MG63 (cell line): Measurements from ENCODE around the gene TXNRD2. TPM values are rescaled to one million over a fixed set of nuclear protein-coding genes. Genes with fewer than 3 reads are reported as not detected.

Source experiments
- DNase-seq: peaks from one replicate; pipeline ENCODE4 v3.0.0-alpha.2; 2020
- H3K27me3 ChIP-seq: fragments of 250-450 bp; sonication (Bioruptor Pico); 2 replicates; pipeline ENCODE4 v1.5.1; 2020; ENCODE audit warnings: mild to moderate bottlenecking, moderate library complexity
- H3K36me3 ChIP-seq: fragments of 250-450 bp; sonication (Bioruptor Pico); 2 replicates; pipeline ENCODE4 v1.5.1; 2020; ENCODE audit warnings: mild to moderate bottlenecking, moderate library complexity
- H3K4me3 ChIP-seq: fragments of 250-450 bp; sonication (Bioruptor Pico); 2 replicates; pipeline ENCODE4 v1.5.1; 2020; ENCODE audit warnings: mild to moderate bottlenecking, moderate library complexity
- H3K9me3 ChIP-seq: fragments of 250-450 bp; sonication (Bioruptor Pico); 2 replicates; pipeline ENCODE4 v1.5.1; 2020; ENCODE audit warnings: mild to moderate bottlenecking, moderate library complexity
- total RNA-seq: library from RNA; depleted of rRNA; stranded (reverse); fragments of >200 nt; shearing (Covaris generic); gene quantifications from 2 replicates; pipeline ENCODE4 v1.2.3, GENCODE V29; 2014; ENCODE audit warnings: low replicate concordance

Gene TXNRD2
- total RNA-seq, 1 experiment from 2014 or later, result 61.8 TPM

- Histone ChIP-seq H3K36me3 (peaks cover 6% of the 10 kb centered on the region), H3K4me3 (no peak overlapping the region), H3K27me3 (no peaks in the 10 kb centered on the region), H3K9me3 (no peaks in the 10 kb centered on the region)
- no peak for DNase-seq
Observed at GRCh38 chr22:19871845-19872778, 69.5 kb downstream of the TXNRD2 start.

DNA sequence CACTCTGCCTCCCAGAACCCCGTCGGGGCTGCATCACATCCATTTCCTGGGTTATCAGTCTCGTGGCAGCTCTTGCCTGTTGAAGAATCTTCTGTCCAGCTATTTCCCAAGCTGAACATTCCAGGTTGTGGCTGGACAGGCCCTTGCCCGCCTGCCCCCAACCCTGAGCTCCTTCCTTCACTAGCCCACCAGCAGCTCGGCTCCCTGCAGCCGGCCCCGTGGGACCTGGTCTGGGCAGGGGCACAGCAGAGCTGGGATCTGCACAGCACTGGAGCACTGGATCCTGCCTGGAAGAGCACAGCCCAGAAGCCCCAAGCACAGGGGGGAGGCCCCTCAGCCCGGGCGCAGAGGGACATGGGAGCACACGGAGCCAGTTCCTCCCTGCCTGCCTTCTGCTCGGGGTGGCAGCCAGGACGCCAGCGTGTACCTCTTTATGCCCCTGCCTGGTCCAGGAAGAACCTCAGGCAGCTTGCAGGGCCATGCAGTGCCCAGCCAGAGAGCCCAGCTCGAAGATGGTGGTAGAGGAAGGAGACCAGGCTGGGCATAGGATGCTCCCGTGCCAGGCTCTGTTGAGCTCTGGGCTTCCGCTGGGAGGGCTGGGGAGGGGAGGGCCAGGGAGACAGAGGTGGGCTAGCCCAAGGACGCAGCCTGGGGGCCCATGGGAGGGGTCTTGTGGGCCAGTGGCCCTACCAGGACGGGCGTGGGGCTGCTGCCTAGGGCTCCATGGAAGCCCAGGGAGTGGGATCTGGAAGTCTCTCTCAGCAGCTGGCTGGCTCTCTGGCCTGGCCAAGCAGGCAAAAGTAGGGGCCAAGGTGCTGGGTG lies 70.4 kb downstream of the TXNRD2 start:
- no peak overlapping the region for H3K4me3 ChIP-seq
- H3K27me3 ChIP-seq, result no peaks in the 10 kb centered on the region
- DNase-seq, result no peak
- no peaks in the 10 kb centered on the region for H3K9me3 ChIP-seq
- 0 out of 2 replicates have a peak, but pooled peaks cover 2% of the 10 kb centered on the region for H3K36me3 ChIP-seq

GRCh38 chr22:19870153-19871022 lies 71.2 kb downstream of the TXNRD2 start:
- H3K36me3 ChIP-seq, result no peaks in the 10 kb centered on the region
- H3K9me3 ChIP-seq, result no peaks in the 10 kb centered on the region
- DNase-seq, result no peak
- H3K4me3 ChIP-seq, result no peak overlapping the region
- H3K27me3 ChIP-seq, result no peaks in the 10 kb centered on the region

- no peak for DNase-seq
- no peaks in the 10 kb centered on the region for H3K36me3 ChIP-seq
- no peaks in the 10 kb centered on the region for H3K9me3 ChIP-seq
- no peaks in the 10 kb centered on the region for H3K27me3 ChIP-seq
- H3K4me3 ChIP-seq, result no peak overlapping the region
Observed at GRCh38 chr22:19869497-19870152, 72.0 kb downstream of the TXNRD2 start.

DNA sequence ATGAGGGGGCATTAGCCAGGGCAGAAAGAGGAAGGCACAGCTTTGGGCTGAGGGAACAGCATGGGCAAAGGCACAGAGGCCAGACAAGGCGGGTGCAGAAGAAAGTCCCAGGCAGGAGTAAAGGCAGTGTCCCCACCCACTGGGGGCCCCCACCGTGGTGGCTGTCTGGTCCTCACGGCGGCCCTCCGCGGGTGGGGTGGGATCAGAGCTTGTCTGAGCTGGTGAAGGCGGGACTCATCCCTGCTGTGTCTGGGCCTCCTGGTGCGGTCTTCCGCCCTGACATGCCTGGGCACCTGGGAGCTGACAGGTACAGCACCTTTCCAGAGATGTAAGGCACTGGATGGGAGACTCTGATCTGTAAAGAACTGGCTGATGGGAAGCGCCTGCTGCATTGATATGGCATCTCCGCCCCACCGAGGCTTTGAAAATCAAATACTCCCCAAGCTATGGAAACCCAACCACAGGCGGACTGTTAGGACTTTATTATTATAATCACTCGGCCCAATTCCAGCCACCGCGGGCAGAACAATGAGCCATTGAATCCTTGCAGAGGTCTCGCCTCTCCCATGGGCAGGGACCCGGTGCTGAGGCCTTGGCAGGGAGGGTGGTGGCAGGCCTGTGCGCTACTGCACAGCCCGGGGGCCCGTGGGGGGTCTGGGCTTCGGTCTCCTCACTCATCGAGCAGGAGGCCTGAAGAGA lies 72.7 kb downstream of the TXNRD2 start:
- no peaks in the 10 kb centered on the region for H3K9me3 ChIP-seq
- no peak for DNase-seq
- no peak overlapping the region for H3K4me3 ChIP-seq
- no peaks in the 10 kb centered on the region for H3K27me3 ChIP-seq
- no peaks in the 10 kb centered on the region for H3K36me3 ChIP-seq

- no peaks in the 10 kb centered on the region for H3K9me3 ChIP-seq
- no peak overlapping the region for H3K4me3 ChIP-seq
- H3K27me3 ChIP-seq, result no peaks in the 10 kb centered on the region
- no peak for DNase-seq
- no peaks in the 10 kb centered on the region for H3K36me3 ChIP-seq
Observed at GRCh38 chr22:19868333-19868732, 73.3 kb downstream of the TXNRD2 start.

DNA sequence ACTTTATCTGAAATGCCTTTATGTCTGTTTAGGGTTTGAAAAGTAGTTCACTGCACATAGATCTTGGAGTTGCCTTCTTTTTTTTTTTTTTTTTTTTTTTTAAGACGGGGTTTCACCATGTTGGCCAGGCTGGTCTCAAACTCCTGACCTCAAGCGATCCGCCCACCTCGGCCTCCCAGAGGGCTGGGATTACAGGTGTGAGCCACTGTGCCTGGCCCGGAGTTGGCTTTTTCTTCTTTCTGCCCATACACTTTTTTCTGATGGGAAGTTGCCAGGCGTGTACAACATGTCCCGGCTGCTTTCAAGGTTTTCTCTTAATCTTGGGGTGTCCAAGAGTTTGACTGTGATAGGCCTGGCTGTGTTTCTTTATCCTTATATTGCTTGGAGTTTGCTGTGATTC lies 74.0 kb downstream of the TXNRD2 start:
- DNase-seq, result no peak
- Histone ChIP-seq H3K27me3 (no peaks in the 10 kb centered on the region), H3K36me3 (no peaks in the 10 kb centered on the region), H3K4me3 (no peak overlapping the region), H3K9me3 (no peaks in the 10 kb centered on the region)

DNA sequence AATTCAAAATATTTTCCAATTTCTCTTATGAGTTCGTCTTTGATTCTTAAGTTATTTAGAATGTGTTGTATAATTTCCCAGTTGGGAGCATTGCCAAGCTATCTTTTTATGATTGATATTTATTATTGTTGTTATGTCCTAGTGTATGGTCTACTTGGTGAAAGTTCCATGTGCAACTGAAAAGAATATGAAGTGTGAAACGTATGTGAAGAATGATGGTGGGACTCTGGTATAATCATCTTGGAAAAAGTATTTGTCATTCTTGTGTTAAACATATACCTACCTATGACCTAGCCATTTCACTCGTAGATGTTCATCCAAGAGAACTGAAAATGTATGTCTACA lies 75.0 kb downstream of the TXNRD2 start:
- H3K9me3 ChIP-seq, result no peaks in the 10 kb centered on the region
- no peak overlapping the region for H3K4me3 ChIP-seq
- H3K36me3 ChIP-seq, result no peaks in the 10 kb centered on the region
- no peak for DNase-seq
- no peaks in the 10 kb centered on the region for H3K27me3 ChIP-seq

DNA sequence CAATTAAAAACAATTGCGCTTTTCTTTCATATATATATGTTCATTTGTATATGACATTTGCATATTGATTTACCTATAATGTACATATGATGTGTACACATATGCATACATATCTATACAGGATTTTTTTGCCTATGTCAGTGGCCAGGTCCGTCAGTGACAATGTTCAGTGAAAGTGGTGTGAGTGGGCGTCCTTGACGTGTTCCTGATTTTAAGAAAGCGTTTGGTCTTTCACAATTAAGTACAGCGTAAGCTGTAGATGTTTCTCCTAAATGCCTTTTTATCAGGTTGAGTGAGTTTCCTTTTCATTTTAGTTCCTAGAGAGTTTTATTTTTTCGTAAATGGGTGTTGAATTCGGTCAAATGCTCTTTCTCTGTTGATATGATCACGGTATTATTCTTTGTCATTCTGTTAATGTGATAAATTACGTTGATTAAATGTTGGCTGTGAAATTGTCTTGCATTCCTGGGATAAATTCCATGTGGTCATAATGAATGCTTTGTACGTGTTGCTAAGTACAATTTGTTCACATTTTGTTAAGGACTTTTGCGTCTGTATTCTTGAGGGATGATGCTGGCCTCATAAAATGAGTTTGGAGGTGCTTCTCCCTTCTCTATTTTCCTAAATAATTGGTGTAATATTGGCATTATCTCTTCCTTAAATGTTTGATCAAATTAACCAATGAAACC lies 76.3 kb downstream of the TXNRD2 start:
- no peak for DNase-seq
- H3K4me3 ChIP-seq, result no peak overlapping the region

GRCh38 chr22:19864538-19865106 lies 77.0 kb downstream of the TXNRD2 start:
- no peaks in the 10 kb centered on the region for H3K9me3 ChIP-seq
- no peak for DNase-seq
- H3K27me3 ChIP-seq, result no peaks in the 10 kb centered on the region
- no peak overlapping the region for H3K4me3 ChIP-seq
- no peaks in the 10 kb centered on the region for H3K36me3 ChIP-seq

More for the DNA sequence above, 76.3 kb downstream of the TXNRD2 start:
- Histone ChIP-seq H3K27me3 (no peaks in the 10 kb centered on the region), H3K9me3 (no peaks in the 10 kb centered on the region), H3K36me3 (no peaks in the 10 kb centered on the region)

DNA sequence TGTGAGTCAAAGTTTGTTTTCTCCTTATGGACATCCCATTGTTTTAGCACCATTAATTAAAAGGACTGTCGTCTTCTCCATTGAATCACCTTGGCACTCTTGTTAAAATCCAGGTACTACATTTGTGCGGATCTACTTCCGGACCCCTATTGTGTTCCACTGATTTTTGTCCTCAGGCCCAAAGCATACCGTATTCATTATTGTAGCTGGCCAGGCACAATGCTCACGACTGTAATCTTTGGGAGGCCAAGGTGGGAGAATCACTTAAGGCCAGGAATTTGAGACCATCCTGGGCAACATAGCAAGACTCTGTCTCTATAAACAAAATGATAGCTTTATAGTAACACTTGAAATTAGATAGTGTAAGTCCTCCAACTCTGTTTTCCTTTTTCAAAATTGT lies 78.0 kb downstream of the TXNRD2 start:
- Histone ChIP-seq H3K27me3 (no peaks in the 10 kb centered on the region), H3K4me3 (no peak overlapping the region), H3K36me3 (no peaks in the 10 kb centered on the region), H3K9me3 (no peaks in the 10 kb centered on the region)
- DNase-seq, result no peak

- Histone ChIP-seq H3K4me3 (no peak overlapping the region), H3K27me3 (no peaks in the 10 kb centered on the region), H3K9me3 (no peaks in the 10 kb centered on the region), H3K36me3 (no peaks in the 10 kb centered on the region)
- no peak for DNase-seq
Observed at GRCh38 chr22:19862619-19863246, 78.9 kb downstream of the TXNRD2 start.

GRCh38 chr22:19859861-19860510 lies 81.6 kb downstream of the TXNRD2 start:
- DNase-seq, result no peak
- Histone ChIP-seq H3K4me3 (no peak overlapping the region), H3K36me3 (peaks cover 7% of the 10 kb centered on the region), H3K9me3 (no peaks in the 10 kb centered on the region), H3K27me3 (no peaks in the 10 kb centered on the region)

DNA sequence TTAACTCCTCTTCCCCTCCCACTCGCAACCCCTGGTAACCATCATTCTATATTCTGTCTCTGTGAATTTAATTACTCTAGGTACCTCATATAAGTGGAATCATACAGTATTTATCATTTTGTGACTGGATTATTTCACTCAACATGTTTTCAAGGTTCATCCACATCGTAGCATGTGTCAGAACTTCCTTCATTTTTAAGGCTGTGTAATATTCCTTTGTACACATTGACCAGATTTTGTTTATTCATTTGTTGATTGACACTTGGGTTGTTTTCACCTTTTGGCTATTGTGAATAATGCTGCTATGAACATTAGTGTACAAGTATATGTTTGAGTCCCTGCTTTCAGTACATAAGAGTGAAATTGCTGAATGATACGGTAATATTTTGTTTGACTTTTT lies 84.2 kb downstream of the TXNRD2 start:
- no peak overlapping the region for H3K4me3 ChIP-seq
- no peaks in the 10 kb centered on the region for H3K9me3 ChIP-seq
- H3K27me3 ChIP-seq, result no peaks in the 10 kb centered on the region
- DNase-seq, result no peak
- peaks cover 23% of the 10 kb centered on the region for H3K36me3 ChIP-seq
